ENCODE results near the gene IFNA6. TPM values are rescaled to one million over a fixed set of nuclear protein-coding genes. Genes with fewer than 3 reads are reported as not detected.

Gene IFNA6
- total and polyA plus RNA-seq, 2 experiments from 2014 or later: not detected

DNA sequence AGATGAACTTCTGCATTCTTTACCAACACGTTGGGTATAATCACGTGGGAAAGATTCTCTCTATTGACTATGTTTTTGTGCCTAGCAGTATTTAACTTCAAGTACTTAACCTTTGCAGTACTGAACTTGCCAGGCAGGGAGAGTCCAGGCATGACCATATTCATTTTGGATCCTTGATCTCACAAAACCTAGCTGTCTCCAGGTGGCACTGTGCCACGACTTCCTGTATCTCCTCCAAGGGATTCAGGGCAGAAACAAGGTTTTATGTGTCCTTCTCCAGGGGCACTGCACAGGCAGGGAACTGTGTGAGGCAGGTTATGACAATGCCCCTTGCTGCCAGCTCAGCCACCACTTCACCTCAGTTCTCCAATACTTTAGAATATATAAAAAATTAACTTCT, 33.8 kb downstream of the IFNA6 start (continued):
- TF ChIP-seq, protein P1, sequence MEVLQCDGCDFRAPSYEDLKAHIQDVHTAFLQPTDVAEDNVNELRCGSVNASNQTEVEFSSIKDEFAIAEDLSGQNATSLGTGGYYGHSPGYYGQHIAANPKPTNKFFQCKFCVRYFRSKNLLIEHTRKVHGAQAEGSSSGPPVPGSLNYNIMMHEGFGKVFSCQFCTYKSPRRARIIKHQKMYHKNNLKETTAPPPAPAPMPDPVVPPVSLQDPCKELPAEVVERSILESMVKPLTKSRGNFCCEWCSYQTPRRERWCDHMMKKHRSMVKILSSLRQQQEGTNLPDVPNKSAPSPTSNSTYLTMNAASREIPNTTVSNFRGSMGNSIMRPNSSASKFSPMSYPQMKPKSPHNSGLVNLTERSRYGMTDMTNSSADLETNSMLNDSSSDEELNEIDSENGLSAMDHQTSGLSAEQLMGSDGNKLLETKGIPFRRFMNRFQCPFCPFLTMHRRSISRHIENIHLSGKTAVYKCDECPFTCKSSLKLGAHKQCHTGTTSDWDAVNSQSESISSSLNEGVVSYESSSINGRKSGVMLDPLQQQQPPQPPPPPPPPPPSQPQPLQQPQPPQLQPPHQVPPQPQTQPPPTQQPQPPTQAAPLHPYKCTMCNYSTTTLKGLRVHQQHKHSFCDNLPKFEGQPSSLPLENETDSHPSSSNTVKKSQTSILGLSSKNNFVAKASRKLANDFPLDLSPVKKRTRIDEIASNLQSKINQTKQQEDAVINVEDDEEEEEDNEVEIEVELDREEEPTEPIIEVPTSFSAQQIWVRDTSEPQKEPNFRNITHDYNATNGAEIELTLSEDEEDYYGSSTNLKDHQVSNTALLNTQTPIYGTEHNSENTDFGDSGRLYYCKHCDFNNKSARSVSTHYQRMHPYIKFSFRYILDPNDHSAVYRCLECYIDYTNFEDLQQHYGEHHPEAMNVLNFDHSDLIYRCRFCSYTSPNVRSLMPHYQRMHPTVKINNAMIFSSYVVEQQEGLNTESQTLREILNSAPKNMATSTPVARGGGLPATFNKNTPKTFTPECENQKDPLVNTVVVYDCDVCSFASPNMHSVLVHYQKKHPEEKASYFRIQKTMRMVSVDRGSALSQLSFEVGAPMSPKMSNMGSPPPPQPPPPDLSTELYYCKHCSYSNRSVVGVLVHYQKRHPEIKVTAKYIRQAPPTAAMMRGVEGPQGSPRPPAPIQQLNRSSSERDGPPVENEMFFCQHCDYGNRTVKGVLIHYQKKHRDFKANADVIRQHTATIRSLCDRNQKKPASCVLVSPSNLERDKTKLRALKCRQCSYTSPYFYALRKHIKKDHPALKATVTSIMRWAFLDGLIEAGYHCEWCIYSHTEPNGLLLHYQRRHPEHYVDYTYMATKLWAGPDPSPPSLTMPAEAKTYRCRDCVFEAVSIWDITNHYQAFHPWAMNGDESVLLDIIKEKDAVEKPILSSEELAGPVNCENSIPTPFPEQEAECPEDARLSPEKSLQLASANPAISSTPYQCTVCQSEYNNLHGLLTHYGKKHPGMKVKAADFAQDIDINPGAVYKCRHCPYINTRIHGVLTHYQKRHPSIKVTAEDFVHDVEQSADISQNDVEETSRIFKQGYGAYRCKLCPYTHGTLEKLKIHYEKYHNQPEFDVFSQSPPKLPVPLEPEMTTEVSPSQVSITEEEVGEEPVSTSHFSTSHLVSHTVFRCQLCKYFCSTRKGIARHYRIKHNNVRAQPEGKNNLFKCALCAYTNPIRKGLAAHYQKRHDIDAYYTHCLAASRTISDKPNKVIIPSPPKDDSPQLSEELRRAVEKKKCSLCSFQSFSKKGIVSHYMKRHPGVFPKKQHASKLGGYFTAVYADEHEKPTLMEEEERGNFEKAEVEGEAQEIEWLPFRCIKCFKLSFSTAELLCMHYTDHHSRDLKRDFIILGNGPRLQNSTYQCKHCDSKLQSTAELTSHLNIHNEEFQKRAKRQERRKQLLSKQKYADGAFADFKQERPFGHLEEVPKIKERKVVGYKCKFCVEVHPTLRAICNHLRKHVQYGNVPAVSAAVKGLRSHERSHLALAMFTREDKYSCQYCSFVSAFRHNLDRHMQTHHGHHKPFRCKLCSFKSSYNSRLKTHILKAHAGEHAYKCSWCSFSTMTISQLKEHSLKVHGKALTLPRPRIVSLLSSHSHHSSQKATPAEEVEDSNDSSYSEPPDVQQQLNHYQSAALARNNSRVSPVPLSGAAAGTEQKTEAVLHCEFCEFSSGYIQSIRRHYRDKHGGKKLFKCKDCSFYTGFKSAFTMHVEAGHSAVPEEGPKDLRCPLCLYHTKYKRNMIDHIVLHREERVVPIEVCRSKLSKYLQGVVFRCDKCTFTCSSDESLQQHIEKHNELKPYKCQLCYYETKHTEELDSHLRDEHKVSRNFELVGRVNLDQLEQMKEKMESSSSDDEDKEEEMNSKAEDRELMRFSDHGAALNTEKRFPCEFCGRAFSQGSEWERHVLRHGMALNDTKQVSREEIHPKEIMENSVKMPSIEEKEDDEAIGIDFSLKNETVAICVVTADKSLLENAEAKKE (CRISPR knock-in tag; IDR thresholded peaks at IDR 0.05): no peak
- no peak for TF ChIP-seq ZNF331 (CRISPR knock-in tag; IDR thresholded peaks at IDR 0.05; ENCODE audit: low read depth)

DNA sequence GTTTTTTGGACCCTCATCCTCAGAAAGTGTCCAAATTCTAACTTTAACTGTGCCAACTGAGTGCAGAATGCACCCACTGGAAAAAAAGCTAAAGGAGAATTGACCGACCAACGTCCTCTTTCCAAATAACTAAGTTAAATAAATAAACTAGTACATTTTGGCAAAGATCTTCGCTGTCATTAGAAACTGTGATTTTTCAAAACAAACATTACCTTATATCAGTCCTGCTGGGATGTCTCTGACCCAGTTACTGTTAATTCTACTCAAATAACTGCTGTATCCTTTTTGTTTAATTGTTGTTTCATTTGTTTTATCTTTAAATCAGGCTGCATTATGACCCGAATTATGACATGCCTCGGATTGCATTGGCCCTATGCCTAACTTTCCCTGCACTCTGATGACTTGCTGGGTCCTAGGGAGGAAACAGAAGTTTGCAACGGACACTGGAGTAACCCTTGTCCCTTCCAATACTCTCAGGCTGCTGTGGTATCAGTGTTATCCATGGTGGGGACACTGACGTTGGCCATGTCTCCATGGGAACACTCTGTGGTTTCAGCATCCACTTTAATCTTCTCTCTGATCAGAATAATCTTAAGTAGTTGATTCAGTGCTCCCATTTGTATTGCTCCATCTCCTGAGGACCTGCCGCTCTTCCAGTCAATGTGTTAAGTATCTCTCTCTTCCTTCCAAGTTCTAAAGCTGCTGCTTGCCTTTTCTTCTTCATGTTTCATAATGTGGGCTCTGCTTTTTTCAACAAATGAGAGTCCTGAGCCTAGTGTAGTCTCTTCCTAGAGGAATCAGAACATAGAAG, 34.5 kb downstream of the IFNA6 start:
- Mint-ChIP-seq H3K36me3 (ENCODE audit: low read depth) (peaks cover 4% of the 10 kb centered on the region; the same call in 1 of the 3 replicates), H3K27ac (no peak overlapping the region), H3K9me3 (peaks cover 6% of the 10 kb centered on the region; the same call in 2 of the 3 replicates), H3K4me3 (no peak overlapping the region), H3K4me1 (peaks cover 6% of the 10 kb centered on the region; the same call in 2 of the 3 replicates), H3K27me3 (ENCODE audit: insufficient read depth, low read depth, poor library complexity) (peaks cover 2% of the 10 kb centered on the region)
- H3F3A ChIP-seq (replicated peaks; ENCODE audit: low read depth): no peaks in the 10 kb centered on the region
- H3K27ac ChIP-seq (ENCODE audit: low read depth): no peak overlapping the region
- no peaks in the 10 kb centered on the region for H3K9me2 ChIP-seq (ENCODE audit: insufficient read depth)
- H3K4me1 ChIP-seq (ENCODE audit: insufficient read depth): no peaks in the 10 kb centered on the region
- no peak overlapping the region for H3K4me2 ChIP-seq
- no peak for ATAC-seq
- no peaks in the 10 kb centered on the region for H4K20me1 ChIP-seq (replicated peaks; ENCODE audit: insufficient read depth)
- no peak overlapping the region for H3K4me3 ChIP-seq
- no peaks in the 10 kb centered on the region for H3K36me3 ChIP-seq (ENCODE audit: insufficient read depth)
- H3K27me3 ChIP-seq (ENCODE audit: insufficient read depth): no peaks in the 10 kb centered on the region
- H3K79me2 ChIP-seq (replicated peaks; ENCODE audit: insufficient read depth): no peaks in the 10 kb centered on the region
- H2AFZ ChIP-seq: no peak overlapping the region
- DNase-seq (ENCODE audit: low spot score): no peak
- TF ChIP-seq ZNF114 (CRISPR knock-in tag; IDR thresholded peaks at IDR 0.05) (no peak), POLR2AphosphoS5 (IDR thresholded peaks at IDR 0.05; ENCODE audit: low read depth) (no peak), EZH2 (IDR thresholded peaks at IDR 0.05; ENCODE audit: low read depth, unreplicated experiment) (no peak), CREB1 (CRISPR knock-in tag; IDR thresholded peaks at IDR 0.05; ENCODE audit: low read depth) (no peak), STAT1 (IDR thresholded peaks at IDR 0.05; ENCODE audit: unreplicated experiment) (no peak), JUNB (IDR thresholded peaks at IDR 0.05; ENCODE audit: unreplicated experiment) (no peak), NANOG (IDR thresholded peaks at IDR 0.05; ENCODE audit: borderline replicate concordance) (no peak)
- TF ChIP-seq, protein P1 (CRISPR knock-in tag; IDR thresholded peaks at IDR 0.05): no peak

Data from GM23338 (cell line).